GM12872 (cell line): Measurements from ENCODE around the gene SLC35D1.

ENCODE experiments used
- CTCF ChIP-seq: IDR thresholded peaks from 3 replicates; pipeline ENCODE4 v1.5.1; 2011; ENCODE audit warnings: low read depth, mild to moderate bottlenecking, low read length, moderate library complexity; ENCODE audit not compliant: insufficient read depth

Gene SLC35D1

GRCh38 chr1:67053785-67054772, at the start of gene SLC35D1:
Gene SLC35D1, minus strand, starts transcription at chr1:67054148. Its CDS starts 135 bp downstream, at chr1:67054013.
- no peak for TF ChIP-seq CTCF

GRCh38 chr1:67103548-67103947, 49.6 kb upstream of the SLC35D1 start:
- TF ChIP-seq CTCF, result no peak

GRCh38 chr1:67100833-67101232, 46.9 kb upstream of the SLC35D1 start:
- no peak for TF ChIP-seq CTCF

GRCh38 chr1:67097305-67097704, 43.4 kb upstream of the SLC35D1 start:
- TF ChIP-seq CTCF, result no peak

GRCh38 chr1:67094191-67094590, 40.2 kb upstream of the SLC35D1 start:
- no peak for TF ChIP-seq CTCF

- TF ChIP-seq CTCF, result no peak
Observed at GRCh38 chr1:67089685-67090208, 35.8 kb upstream of the SLC35D1 start.

- no peak for TF ChIP-seq CTCF
Observed at GRCh38 chr1:67088440-67088839, 34.5 kb upstream of the SLC35D1 start.
